H1 (cell line): ENCODE data around the gene TTC27.

Experiments used
- CEBPB ChIP-seq: IDR thresholded peaks from 2 replicates; pipeline ENCODE4 v1.6.1; 2012; ENCODE audit warnings: low read depth, low read length
- EP300 ChIP-seq, 2 experiments: IDR thresholded peaks; 1 replicate in 1 of 2; 2 replicates in 1 of 2; pipeline ENCODE4 v1.6.1; 2011 to 2012; ENCODE audit warnings: low read depth in 2 of 2, low read length in 2 of 2, mild to moderate bottlenecking in 2 of 2, borderline replicate concordance in 1 of 2, inconsistent platforms in 1 of 2, moderate library complexity in 1 of 2
- EZH2 ChIP-seq: fragments of 200-600 bp; sonication (generic); IDR thresholded peaks from 2 replicates; pipeline ENCODE4 v1.7.1; 2012; ENCODE audit warnings: low read depth, mild to moderate bottlenecking, moderate library complexity, low read length, inconsistent platforms; ENCODE audit not compliant: severe bottlenecking
- GABPA ChIP-seq: IDR thresholded peaks from 2 replicates; pipeline ENCODE4 v1.6.1; 2011; ENCODE audit warnings: mild to moderate bottlenecking, low read length, moderate library complexity, borderline replicate concordance; ENCODE audit not compliant: insufficient read depth
- HDAC2 ChIP-seq, 2 experiments: fragments of 300-600 bp in 1 of 2; sonication (generic) in 1 of 2; IDR thresholded peaks; 2 replicates each; pipeline ENCODE4 v1.6.1; 2011 to 2012; ENCODE audit warnings: low read depth in 2 of 2, low read length in 2 of 2, mild to moderate bottlenecking in 2 of 2, moderate library complexity in 2 of 2, borderline replicate concordance in 1 of 2, inconsistent platforms in 1 of 2
- JUND ChIP-seq: IDR thresholded peaks from 2 replicates; pipeline ENCODE4 v1.6.1; 2011; ENCODE audit warnings: mild to moderate bottlenecking, improper control_type of control experiment, low read length
- PHF8 ChIP-seq: fragments of 200-600 bp; sonication (generic); conservative IDR thresholded peaks from 2 replicates; pipeline ENCODE4 v1.7.1; 2012; ENCODE audit warnings: low read depth, mild to moderate bottlenecking, inconsistent platforms, low read length, moderate library complexity
- POLR2AphosphoS5 ChIP-seq: IDR thresholded peaks from 2 replicates; pipeline ENCODE4 v1.6.1; 2011; ENCODE audit warnings: low read depth, low read length
- RAD21 ChIP-seq, 2 experiments: IDR thresholded peaks in 1 of 2; conservative IDR thresholded peaks in 1 of 2; 2 replicates each; pipeline ENCODE4 v1.6.1; 2011; ENCODE audit warnings: low read depth in 2 of 2, low read length in 2 of 2, improper control_type of control experiment in 1 of 2, inconsistent platforms in 1 of 2, mild to moderate bottlenecking in 1 of 2, moderate library complexity in 1 of 2
- RNF2 ChIP-seq: fragments of 200-900, 300-1000 bp; sonication (generic); IDR thresholded peaks from 2 replicates; pipeline ENCODE4 v1.7.1; 2016; ENCODE audit warnings: borderline replicate concordance, low read depth, mild to moderate bottlenecking, antibody characterized with exemption, low read length; ENCODE audit not compliant: poor library complexity, severe bottlenecking; ENCODE audit errors: missing control alignments
- TBP ChIP-seq: IDR thresholded peaks from 2 replicates; pipeline ENCODE4 v1.6.1; 2011; ENCODE audit warnings: low read depth, low read length, improper control_type of control experiment
- TF ChIP-seq, protein P1 (sequence below): IDR thresholded peaks from 2 replicates; pipeline ENCODE4 v1.6.1; 2012; ENCODE audit warnings: inconsistent platforms
- TF ChIP-seq, protein P2 (sequence below), 3 experiments: IDR thresholded peaks; 1 replicate in 2 of 3; 2 replicates in 1 of 3; pipeline versions ENCODE4 v1.5.1 to v1.6.1; 2011; ENCODE audit warnings: low read length in 3 of 3, mild to moderate bottlenecking in 3 of 3, inconsistent platforms in 2 of 3, low read depth in 1 of 3, moderate library complexity in 1 of 3; ENCODE audit not compliant: insufficient read depth in 1 of 3; ENCODE audit errors: control extremely low read depth in 1 of 3

DNA sequence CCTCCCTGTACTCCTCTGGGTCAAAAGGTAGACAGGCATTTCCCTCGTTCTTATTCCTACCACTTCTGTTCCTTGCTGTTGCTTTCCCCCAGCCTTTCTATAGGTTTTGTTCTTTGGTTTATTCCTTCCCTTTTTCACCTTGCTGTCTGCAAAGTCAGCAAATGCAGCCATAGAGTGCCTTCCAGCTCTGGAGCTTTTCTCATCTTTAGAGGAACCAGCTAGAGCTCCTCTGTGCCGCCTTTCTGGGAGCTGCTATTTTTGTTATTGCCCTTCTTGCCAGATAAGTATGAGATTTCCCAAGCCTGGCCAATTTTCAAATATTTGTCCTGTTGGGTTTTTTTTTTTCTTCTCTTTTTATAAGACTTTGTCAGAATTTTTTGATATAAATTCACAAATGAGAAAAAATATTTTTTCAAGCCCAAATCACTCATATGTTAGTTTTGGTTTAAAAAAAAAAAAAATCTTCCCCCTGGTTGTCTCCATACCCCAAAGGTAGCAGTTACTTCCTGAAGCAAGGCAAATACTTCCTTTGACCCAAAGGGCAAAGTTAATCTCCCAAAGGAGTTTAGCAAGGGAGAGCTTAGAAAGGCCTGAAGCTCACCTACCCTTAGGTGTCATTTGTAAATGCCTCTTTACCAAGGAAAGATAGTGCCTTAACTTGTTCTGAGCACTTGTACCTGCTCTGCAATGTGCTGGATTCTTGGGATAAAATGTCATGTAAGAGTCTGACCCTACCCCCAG is 5.1 kb upstream of the TTC27 start:
- TF ChIP-seq EZH2, result no peak
- TF ChIP-seq, protein P1, sequence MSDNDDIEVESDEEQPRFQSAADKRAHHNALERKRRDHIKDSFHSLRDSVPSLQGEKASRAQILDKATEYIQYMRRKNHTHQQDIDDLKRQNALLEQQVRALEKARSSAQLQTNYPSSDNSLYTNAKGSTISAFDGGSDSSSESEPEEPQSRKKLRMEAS, result no peak
- TF ChIP-seq, protein P2, sequence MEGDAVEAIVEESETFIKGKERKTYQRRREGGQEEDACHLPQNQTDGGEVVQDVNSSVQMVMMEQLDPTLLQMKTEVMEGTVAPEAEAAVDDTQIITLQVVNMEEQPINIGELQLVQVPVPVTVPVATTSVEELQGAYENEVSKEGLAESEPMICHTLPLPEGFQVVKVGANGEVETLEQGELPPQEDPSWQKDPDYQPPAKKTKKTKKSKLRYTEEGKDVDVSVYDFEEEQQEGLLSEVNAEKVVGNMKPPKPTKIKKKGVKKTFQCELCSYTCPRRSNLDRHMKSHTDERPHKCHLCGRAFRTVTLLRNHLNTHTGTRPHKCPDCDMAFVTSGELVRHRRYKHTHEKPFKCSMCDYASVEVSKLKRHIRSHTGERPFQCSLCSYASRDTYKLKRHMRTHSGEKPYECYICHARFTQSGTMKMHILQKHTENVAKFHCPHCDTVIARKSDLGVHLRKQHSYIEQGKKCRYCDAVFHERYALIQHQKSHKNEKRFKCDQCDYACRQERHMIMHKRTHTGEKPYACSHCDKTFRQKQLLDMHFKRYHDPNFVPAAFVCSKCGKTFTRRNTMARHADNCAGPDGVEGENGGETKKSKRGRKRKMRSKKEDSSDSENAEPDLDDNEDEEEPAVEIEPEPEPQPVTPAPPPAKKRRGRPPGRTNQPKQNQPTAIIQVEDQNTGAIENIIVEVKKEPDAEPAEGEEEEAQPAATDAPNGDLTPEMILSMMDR (IDR thresholded peaks at IDR 0.05; ENCODE audit: control extremely low read depth in 1 of 3, insufficient read depth in 1 of 3, low read depth in 1 of 3, low read length in 3 of 3), result no peak
- no peak for TF ChIP-seq JUND
- TF ChIP-seq CEBPB, result no peak
- TF ChIP-seq POLR2AphosphoS5, result no peak
- TF ChIP-seq HDAC2 (IDR thresholded peaks at IDR 0.05; ENCODE audit: borderline replicate concordance in 1 of 2, low read depth in 2 of 2, low read length in 2 of 2), result no peak
- no peak for TF ChIP-seq EP300 (IDR thresholded peaks at IDR 0.05; ENCODE audit: borderline replicate concordance in 1 of 2, low read depth in 2 of 2, low read length in 2 of 2)
- no peak for TF ChIP-seq GABPA
- no peak for TF ChIP-seq RNF2
- no peak for TF ChIP-seq TBP
- TF ChIP-seq PHF8, result no peak
- TF ChIP-seq RAD21 (IDR thresholded peaks at IDR 0.05 in 1 of 2, conservative IDR thresholded peaks at IDR 0.05 in 1 of 2; ENCODE audit: low read depth in 2 of 2, low read length in 2 of 2), result no peak
